ENCODE results near the gene TGM6.

The TGM6 gene

GRCh38 chr20:2455771-2456497 is 75.2 kb downstream of the TGM6 start:
- DNase-seq (ENCODE audit: low spot score), result no peak

- DNase-seq (ENCODE audit: low spot score), result no peak
Observed at GRCh38 chr20:2458919-2459499, 78.3 kb downstream of the TGM6 start.

GRCh38 chr20:2459981-2460751 is 79.5 kb downstream of the TGM6 start:
- no peak for DNase-seq (ENCODE audit: low spot score)

- DNase-seq (ENCODE audit: low spot score), result no peak
Observed at GRCh38 chr20:2460752-2461424, 80.2 kb downstream of the TGM6 start.

- no peak for DNase-seq (ENCODE audit: low spot score)
Observed at GRCh38 chr20:2462484-2462883, 81.8 kb downstream of the TGM6 start.

- no peak for DNase-seq (ENCODE audit: low spot score)
Observed at GRCh38 chr20:2463616-2464365, 83.1 kb downstream of the TGM6 start.

GRCh38 chr20:2465100-2465499 is 84.4 kb downstream of the TGM6 start:
- DNase-seq (ENCODE audit: low spot score), result no peak

GRCh38 chr20:2467412-2467811 is 86.7 kb downstream of the TGM6 start:
- DNase-seq (ENCODE audit: low spot score), result no peak

- DNase-seq (ENCODE audit: low spot score), result no peak
Observed at GRCh38 chr20:2468581-2469407, 88.1 kb downstream of the TGM6 start.

- peak; percentile 78 for DNase-seq (ENCODE audit: low spot score)
Observed at GRCh38 chr20:2469991-2470422, 89.3 kb downstream of the TGM6 start.

- peak; percentile 95 for DNase-seq (ENCODE audit: low spot score)
Observed at GRCh38 chr20:2470423-2471193, 89.9 kb downstream of the TGM6 start, which contains the start of gene SNRPB. Gene SNRPB (minus strand): TSS chr20:2470789. CDS start chr20:2470690, 99 bp downstream.

GRCh38 chr20:2473516-2473915 is 92.8 kb downstream of the TGM6 start:
- DNase-seq (ENCODE audit: low spot score), result no peak

GRCh38 chr20:2475850-2476741 is 95.4 kb downstream of the TGM6 start:
- no peak for DNase-seq (ENCODE audit: low spot score)

- no peak for DNase-seq (ENCODE audit: low spot score)
Observed at GRCh38 chr20:2476742-2477615, 96.3 kb downstream of the TGM6 start.

- no peak for DNase-seq (ENCODE audit: low spot score)
Observed at GRCh38 chr20:2480381-2480780, 99.7 kb downstream of the TGM6 start.
